IPS DF 19.7 (cell line): ENCODE measurements around the gene FAM186B.
"Not testable (repeated sequence)": the region's sequence is repeated elsewhere in the genome, so short reads cannot be mapped to it uniquely, and the experiment has no call there.

Experiments
- DNase-seq: peaks from one replicate; pipeline ENCODE4 v3.0.0-alpha.2; 2013; ENCODE audit warnings: low read depth, low spot score

The FAM186B gene

GRCh38 chr12:49635656-49636055 lies 30.2 kb upstream of the FAM186B start:
- no peak for DNase-seq

- no peak for DNase-seq
Measured at GRCh38 chr12:49635036-49635435, 29.6 kb upstream of the FAM186B start.

GRCh38 chr12:49633703-49634345 lies 28.4 kb upstream of the FAM186B start:
- DNase-seq = no peak

GRCh38 chr12:49632986-49633702 lies 27.7 kb upstream of the FAM186B start:
- DNase-seq = no peak

GRCh38 chr12:49632401-49632800 lies 27.0 kb upstream of the FAM186B start:
- no peak for DNase-seq

GRCh38 chr12:49631336-49631907 lies 26.0 kb upstream of the FAM186B start:
- DNase-seq = no peak

- DNase-seq = no peak
Measured at GRCh38 chr12:49627752-49628360, 22.4 kb upstream of the FAM186B start.

- DNase-seq = no peak
Measured at GRCh38 chr12:49626836-49627235, 21.4 kb upstream of the FAM186B start.

- no peak for DNase-seq
Measured at GRCh38 chr12:49626169-49626835, 20.9 kb upstream of the FAM186B start.

GRCh38 chr12:49624921-49625577 lies 19.6 kb upstream of the FAM186B start:
- no peak for DNase-seq

- DNase-seq = no peak
Measured at GRCh38 chr12:49623142-49623904, 17.9 kb upstream of the FAM186B start, which contains the start of gene PRPF40B. TSS of gene PRPF40B (plus strand) at chr12:49623561. CDS start at chr12:49623591, 30 bp downstream.

- no peak for DNase-seq
Measured at GRCh38 chr12:49622501-49623141, 17.2 kb upstream of the FAM186B start.

- no peak for DNase-seq
Measured at GRCh38 chr12:49621651-49622500, 16.4 kb upstream of the FAM186B start.

GRCh38 chr12:49619286-49619685 lies 13.8 kb upstream of the FAM186B start:
- no peak for DNase-seq

- no peak for DNase-seq
Measured at GRCh38 chr12:49618576-49618975, 13.1 kb upstream of the FAM186B start.

GRCh38 chr12:49616533-49617219 lies 11.2 kb upstream of the FAM186B start:
- DNase-seq = no peak

GRCh38 chr12:49615725-49616124 lies 10.3 kb upstream of the FAM186B start:
- DNase-seq = no peak

GRCh38 chr12:49612210-49612609 lies 6.8 kb upstream of the FAM186B start:
- DNase-seq = no peak

- not testable (repeated sequence) for DNase-seq
Measured at GRCh38 chr12:49610785-49611184, 5.3 kb upstream of the FAM186B start.
